PC-9 (cell line): ENCODE results near the gene GDPD5. TPM values are rescaled to one million over a fixed set of nuclear protein-coding genes. Genes with fewer than 3 reads are reported as not detected.

Source experiments
- BruUV-seq: library from RNA; stranded (reverse); fragments of 400-500 nt; replicated peaks from 2 replicates; lab custom pipeline; 2021; lab: Mats Ljungman, UMichigan
- CTCF ChIA-PET: fragments of 300-600 bp; sonication (Branson Sonifier 250); formaldehyde crosslinking; loops from one replicate; lab custom pipeline; 2022; ENCODE audit warnings: antibody characterized with exemption; lab: Charles Lee
- POLR2A ChIA-PET: fragments of 300-600 bp; sonication (Branson Sonifier 250); formaldehyde crosslinking; loops from one replicate; lab custom pipeline; 2022; ENCODE audit warnings: antibody characterized with exemption; ENCODE audit not compliant: unreplicated experiment; lab: Charles Lee
- DNase-seq, 2 experiments: peaks; one replicate each; pipeline versions ENCODE4 v3.0.0 to v3.0.0-alpha.2; 2015 to 2022; ENCODE audit warnings: mixed read lengths in 1 of 2
- H2AFZ ChIP-seq: fragments of 200-600 bp; sonication (generic); 2 replicates; pipeline ENCODE4 v1.8.1; 2017; ENCODE audit warnings: antibody characterized with exemption
- H3F3A ChIP-seq: fragments of 200-600 bp; sonication (generic); 2 replicates; pipeline ENCODE4 v1.8.1; 2017; ENCODE audit warnings: antibody characterized with exemption, mild to moderate bottlenecking, low read depth; ENCODE audit not compliant: insufficient read depth
- H3K27ac ChIP-seq: fragments of 200-600 bp; sonication (generic); 2 replicates; pipeline ENCODE4 v1.6.1; 2016; ENCODE audit warnings: mixed run types
- H3K27me3 ChIP-seq: fragments of 200-600 bp; sonication (generic); 2 replicates; pipeline ENCODE4 v1.6.1; 2016; ENCODE audit warnings: low read depth, mixed run types; ENCODE audit not compliant: insufficient read depth
- H3K36me3 ChIP-seq: fragments of 200-600 bp; sonication (generic); 2 replicates; pipeline ENCODE4 v1.6.1; 2016; ENCODE audit warnings: low read depth, mixed run types
- H3K4me1 ChIP-seq: fragments of 200-600 bp; sonication (generic); replicated peaks from 2 replicates; pipeline ENCODE4 v1.6.1; 2016; ENCODE audit warnings: mixed run types; ENCODE audit not compliant: insufficient read depth
- H3K4me2 ChIP-seq: fragments of 200-600 bp; sonication (generic); 2 replicates; pipeline ENCODE4 v1.6.1; 2017; ENCODE audit warnings: mixed run types
- H3K4me3 ChIP-seq: fragments of 200-600 bp; sonication (generic); 2 replicates; pipeline ENCODE4 v1.6.1; 2016; ENCODE audit warnings: mixed run types
- H3K79me2 ChIP-seq: fragments of 200-600 bp; sonication (generic); 2 replicates; pipeline ENCODE4 v1.6.1; 2017; ENCODE audit warnings: low read depth, mixed run types
- H3K9me2 ChIP-seq: fragments of 200-600 bp; sonication (generic); 2 replicates; pipeline ENCODE4 v1.8.1; 2017; ENCODE audit warnings: mild to moderate bottlenecking; ENCODE audit not compliant: insufficient read depth
- H3K9me3 ChIP-seq: fragments of 200-600 bp; sonication (generic); 2 replicates; pipeline ENCODE4 v1.8.1; 2016; ENCODE audit warnings: low read depth; ENCODE audit not compliant: insufficient read depth
- H4K20me1 ChIP-seq: fragments of 200-600 bp; sonication (generic); 2 replicates; pipeline ENCODE4 v1.8.1; 2017; ENCODE audit not compliant: insufficient read depth
- CTCF ChIP-seq: fragments of 200-600 bp; sonication (generic); conservative IDR thresholded peaks from 2 replicates; pipeline ENCODE4 v1.6.1; 2017; ENCODE audit warnings: mixed run types, antibody characterized with exemption, mild to moderate bottlenecking, moderate library complexity
- EZH2 ChIP-seq: fragments of 200-600 bp; sonication (generic); IDR thresholded peaks from 2 replicates; pipeline ENCODE4 v1.8.0; 2017; ENCODE audit warnings: antibody characterized with exemption, low read depth
- intact Hi-C: fragments of 100-400 bp; cut with micrococcal nuclease; formaldehyde crosslinking; loops from one replicate; pipeline ENCODE4 v1.10.0; 2022; ENCODE audit not compliant: unreplicated experiment
- total RNA-seq: library from RNA; stranded (reverse); gene quantifications from 2 replicates; pipeline ENCODE4 v1.2.3, GENCODE V29; 2021

The GDPD5 gene
- total RNA-seq, 1 experiment from 2014 or later = 7.9 TPM

- H3K4me2 ChIP-seq = no peak overlapping the region
- no peaks in the 10 kb centered on the region for H3K9me2 ChIP-seq
- no peaks in the 10 kb centered on the region for H3K79me2 ChIP-seq
- no peaks in the 10 kb centered on the region for H4K20me1 ChIP-seq
- no peak overlapping the region for H2AFZ ChIP-seq
- CTCF ChIA-PET = no interaction called here
- no peaks in the 10 kb centered on the region for H3K4me1 ChIP-seq
- H3K9me3 ChIP-seq = no peaks in the 10 kb centered on the region
- TF ChIP-seq CTCF (no peak), EZH2 (no peak)
- POLR2A ChIA-PET = no interaction called here
- H3K36me3 ChIP-seq = no peaks in the 10 kb centered on the region
- no peaks in the 10 kb centered on the region for H3F3A ChIP-seq
- intact Hi-C loops = no loop called here
- DNase-seq = no peak
- H3K4me3 ChIP-seq = no peak overlapping the region
- no peak overlapping the region for H3K27ac ChIP-seq
- no peaks in the 10 kb centered on the region for H3K27me3 ChIP-seq
- no TSS peak for BruUV-seq
These were observed 53.5 kb downstream of the GDPD5 start for GRCh38 chr11:75472081-75472732.

- no TSS peak for BruUV-seq
- Histone ChIP-seq H3K36me3 (no peaks in the 10 kb centered on the region), H3K9me3 (no peaks in the 10 kb centered on the region), H4K20me1 (no peaks in the 10 kb centered on the region), H3K9me2 (no peaks in the 10 kb centered on the region), H3K4me2 (no peak overlapping the region), H3K4me1 (no peaks in the 10 kb centered on the region), H3K27me3 (no peaks in the 10 kb centered on the region), H3K27ac (no peak overlapping the region), H2AFZ (no peak overlapping the region), H3K79me2 (no peaks in the 10 kb centered on the region), H3K4me3 (no peak overlapping the region), H3F3A (no peaks in the 10 kb centered on the region)
- intact Hi-C loops = no loop called here
- DNase-seq = no peak
- ChIA-PET POLR2A (interaction anchor here (0.9 kb wide), 1 partner anchor 175 kb away, joined by 3 read pairs; no protein-coding TSS in a partner anchor), CTCF (no interaction called here)
- TF ChIP-seq CTCF (no peak), EZH2 (no peak)
These were observed 54.4 kb downstream of the GDPD5 start for GRCh38 chr11:75471176-75471973.

GRCh38 chr11:75470476-75471080 is 55.2 kb downstream of the GDPD5 start:
- CTCF ChIA-PET = interaction anchor here (0.5 to 0.6 kb wide), 2 partner anchors 23 to 1286 kb away, joined by 3 read pairs; no protein-coding TSS in a partner anchor

More at GRCh38 chr11:75470476-75471080, 55.2 kb downstream of the GDPD5 start:
- Histone ChIP-seq H3K4me2 (no peak overlapping the region), H3K79me2 (no peaks in the 10 kb centered on the region), H3K36me3 (no peaks in the 10 kb centered on the region), H4K20me1 (no peaks in the 10 kb centered on the region), H3K27ac (no peak overlapping the region), H3K4me1 (no peaks in the 10 kb centered on the region), H3K9me2 (no peaks in the 10 kb centered on the region), H2AFZ (no peak overlapping the region), H3K27me3 (no peaks in the 10 kb centered on the region), H3K4me3 (no peak overlapping the region), H3F3A (no peaks in the 10 kb centered on the region), H3K9me3 (no peaks in the 10 kb centered on the region)
- no peak for TF ChIP-seq EZH2
- no peak for TF ChIP-seq CTCF
- intact Hi-C loops = no loop called here
- BruUV-seq = no TSS peak
- no peak for DNase-seq
- POLR2A ChIA-PET = interaction anchor here (0.9 kb wide), 1 partner anchor 174 kb away, joined by 3 read pairs; no protein-coding TSS in a partner anchor
